Astrocyte (in vitro differentiated cells and primary cell): ENCODE measurements around the gene RMND5A.
"Not testable (repeated sequence)": the region's sequence is repeated elsewhere in the genome, so short reads cannot be mapped to it uniquely, and the experiment has no call there.

Experiments
- EZH2 ChIP-seq: IDR thresholded peaks from 2 replicates; pipeline ENCODE4 v1.6.1; 2012; ENCODE audit warnings: mild to moderate bottlenecking, low read length, inconsistent platforms; ENCODE audit not compliant: insufficient read depth
- TF ChIP-seq, protein P1 (sequence below): IDR thresholded peaks from 2 replicates; pipeline ENCODE4 v1.5.1; 2011; ENCODE audit warnings: low read depth, mild to moderate bottlenecking, inconsistent platforms, low read length, moderate library complexity; ENCODE audit not compliant: insufficient read depth

- TF ChIP-seq, protein P1, sequence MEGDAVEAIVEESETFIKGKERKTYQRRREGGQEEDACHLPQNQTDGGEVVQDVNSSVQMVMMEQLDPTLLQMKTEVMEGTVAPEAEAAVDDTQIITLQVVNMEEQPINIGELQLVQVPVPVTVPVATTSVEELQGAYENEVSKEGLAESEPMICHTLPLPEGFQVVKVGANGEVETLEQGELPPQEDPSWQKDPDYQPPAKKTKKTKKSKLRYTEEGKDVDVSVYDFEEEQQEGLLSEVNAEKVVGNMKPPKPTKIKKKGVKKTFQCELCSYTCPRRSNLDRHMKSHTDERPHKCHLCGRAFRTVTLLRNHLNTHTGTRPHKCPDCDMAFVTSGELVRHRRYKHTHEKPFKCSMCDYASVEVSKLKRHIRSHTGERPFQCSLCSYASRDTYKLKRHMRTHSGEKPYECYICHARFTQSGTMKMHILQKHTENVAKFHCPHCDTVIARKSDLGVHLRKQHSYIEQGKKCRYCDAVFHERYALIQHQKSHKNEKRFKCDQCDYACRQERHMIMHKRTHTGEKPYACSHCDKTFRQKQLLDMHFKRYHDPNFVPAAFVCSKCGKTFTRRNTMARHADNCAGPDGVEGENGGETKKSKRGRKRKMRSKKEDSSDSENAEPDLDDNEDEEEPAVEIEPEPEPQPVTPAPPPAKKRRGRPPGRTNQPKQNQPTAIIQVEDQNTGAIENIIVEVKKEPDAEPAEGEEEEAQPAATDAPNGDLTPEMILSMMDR = not testable (repeated sequence)
- not testable (repeated sequence) for TF ChIP-seq EZH2
Observed at GRCh38 chr2:86733528-86733927, 13.4 kb downstream of the RMND5A start.
